DOHH2 (cell line): Measurements from ENCODE around the gene TRRAP.

ENCODE experiments used
- H3F3A ChIP-seq: fragments of 200-600 bp; sonication (generic), shearing (Covaris generic); 2 replicates; pipeline ENCODE4 v1.6.0; 2016; ENCODE audit warnings: antibody characterized with exemption, mild to moderate bottlenecking; ENCODE audit not compliant: control insufficient read depth, insufficient read depth
- H3K27ac ChIP-seq: fragments of 200-600 bp; sonication (generic); 2 replicates; pipeline ENCODE4 v1.5.1; 2014; ENCODE audit warnings: low read depth, mild to moderate bottlenecking, low read length, moderate library complexity
- H3K27me3 ChIP-seq: fragments of 200-600 bp; sonication (generic); 2 replicates; pipeline ENCODE4 v1.6.1; 2014; ENCODE audit warnings: mild to moderate bottlenecking, low read length, mixed read lengths; ENCODE audit not compliant: control insufficient read depth
- H3K36me3 ChIP-seq: fragments of 200-600 bp; sonication (generic); 2 replicates; pipeline ENCODE4 v1.6.1; 2014; ENCODE audit warnings: mild to moderate bottlenecking, low read length, moderate library complexity, mixed read lengths; ENCODE audit not compliant: control insufficient read depth
- H3K4me1 ChIP-seq: fragments of 200-600 bp; sonication (generic); 2 replicates; pipeline ENCODE4 v1.6.1; 2014; ENCODE audit warnings: mild to moderate bottlenecking, low read length, mixed read lengths; ENCODE audit not compliant: control insufficient read depth
- H3K4me2 ChIP-seq: fragments of 200-600 bp; sonication (generic); 2 replicates; pipeline ENCODE4 v1.6.0; 2014; ENCODE audit warnings: mild to moderate bottlenecking, low read length, moderate library complexity
- H3K4me3 ChIP-seq: fragments of 200-600 bp; sonication (generic); 2 replicates; pipeline ENCODE4 v1.5.1; 2014; ENCODE audit warnings: mild to moderate bottlenecking, low read length, mixed read lengths
- H3K79me2 ChIP-seq: fragments of 200-600 bp; sonication (generic); 2 replicates; pipeline ENCODE4 v1.6.1; 2014; ENCODE audit warnings: mild to moderate bottlenecking, low read length, mixed read lengths; ENCODE audit not compliant: control insufficient read depth
- H3K9me2 ChIP-seq: fragments of 200-600 bp; sonication (generic); replicated peaks from 2 replicates; pipeline ENCODE4 v1.6.1; 2014; ENCODE audit warnings: mild to moderate bottlenecking, low read length, mixed read lengths; ENCODE audit not compliant: control insufficient read depth
- H3K9me3 ChIP-seq: fragments of 200-600 bp; sonication (generic); 2 replicates; pipeline ENCODE4 v1.6.1; 2014; ENCODE audit warnings: antibody characterized with exemption, low read length, mixed read lengths; ENCODE audit not compliant: control insufficient read depth, insufficient read depth
- H4K20me1 ChIP-seq: fragments of 200-600 bp; sonication (generic); 2 replicates; pipeline ENCODE4 v1.6.0; 2014; ENCODE audit warnings: low read depth, mild to moderate bottlenecking, antibody characterized with exemption, low read length, moderate library complexity; ENCODE audit not compliant: control insufficient read depth, insufficient read depth
- CTCF ChIP-seq: fragments of 200-600 bp; sonication (generic); IDR thresholded peaks from one replicate; pipeline ENCODE4 v1.5.1; 2014; ENCODE audit warnings: antibody characterized with exemption, mild to moderate bottlenecking, low read depth, low read length; ENCODE audit not compliant: poor library complexity, severe bottlenecking
- EZH2phosphoT487 ChIP-seq: fragments of 200-600 bp; sonication (generic); IDR thresholded peaks from 2 replicates; pipeline ENCODE4 v1.6.1; 2017; ENCODE audit warnings: borderline replicate concordance, mild to moderate bottlenecking, antibody characterized with exemption, low read length, moderate library complexity, mixed read lengths

The TRRAP gene

GRCh38 chr7:99008181-99008631 lies 129.9 kb downstream of the TRRAP start:
- Histone ChIP-seq H3K9me3 (no peaks in the 10 kb centered on the region), H3K4me3 (no peak overlapping the region), H3K27me3 (no peaks in the 10 kb centered on the region), H3K27ac (no peak overlapping the region), H3K79me2 (no peaks in the 10 kb centered on the region), H3F3A (no peaks in the 10 kb centered on the region), H3K36me3 (peaks cover 81% of the 10 kb centered on the region), H3K4me2 (no peak overlapping the region), H3K9me2 (no peaks in the 10 kb centered on the region), H4K20me1 (no peaks in the 10 kb centered on the region), H3K4me1 (0 out of 2 replicates have a peak, but pooled peaks cover 7% of the 10 kb centered on the region)
- TF ChIP-seq CTCF (no peak), EZH2phosphoT487 (no peak)

GRCh38 chr7:99008921-99009530 lies 130.7 kb downstream of the TRRAP start:
- TF ChIP-seq CTCF (no peak), EZH2phosphoT487 (no peak)
- H3F3A ChIP-seq: no peaks in the 10 kb centered on the region

GRCh38 chr7:99010281-99010680 lies 131.9 kb downstream of the TRRAP start:
- Histone ChIP-seq H3K27me3 (no peaks in the 10 kb centered on the region), H3K4me2 (no peak overlapping the region), H4K20me1 (no peaks in the 10 kb centered on the region), H3K4me1 (0 out of 2 replicates have a peak, but pooled peaks cover 4% of the 10 kb centered on the region), H3K79me2 (no peaks in the 10 kb centered on the region), H3K9me3 (no peaks in the 10 kb centered on the region), H3K27ac (no peak overlapping the region), H3F3A (no peaks in the 10 kb centered on the region), H3K36me3 (peaks cover 87% of the 10 kb centered on the region), H3K9me2 (no peaks in the 10 kb centered on the region), H3K4me3 (no peak overlapping the region)
- no peak for TF ChIP-seq EZH2phosphoT487

More at GRCh38 chr7:99008921-99009530, 130.7 kb downstream of the TRRAP start:
- no peak overlapping the region for H3K4me2 ChIP-seq
- H3K9me2 ChIP-seq: no peaks in the 10 kb centered on the region
- 0 out of 2 replicates have a peak, but pooled peaks cover 7% of the 10 kb centered on the region for H3K4me1 ChIP-seq
- peaks cover 87% of the 10 kb centered on the region for H3K36me3 ChIP-seq
- no peaks in the 10 kb centered on the region for H3K9me3 ChIP-seq
- H4K20me1 ChIP-seq: no peaks in the 10 kb centered on the region
- H3K4me3 ChIP-seq: no peak overlapping the region
- no peak overlapping the region for H3K27ac ChIP-seq
- no peaks in the 10 kb centered on the region for H3K27me3 ChIP-seq
- H3K79me2 ChIP-seq: no peaks in the 10 kb centered on the region

- no peak overlapping the region for H3K4me2 ChIP-seq
- H3K79me2 ChIP-seq: no peaks in the 10 kb centered on the region; the same call in 1 of the 2 replicates
- H3K36me3 ChIP-seq: peaks cover 85% of the 10 kb centered on the region
- H3F3A ChIP-seq: no peaks in the 10 kb centered on the region
- H3K4me3 ChIP-seq: no peak overlapping the region
- no peaks in the 10 kb centered on the region for H3K27me3 ChIP-seq
- H4K20me1 ChIP-seq: no peaks in the 10 kb centered on the region
- H3K9me3 ChIP-seq: no peaks in the 10 kb centered on the region
- no peaks in the 10 kb centered on the region for H3K4me1 ChIP-seq
- H3K27ac ChIP-seq: no peak overlapping the region
- TF ChIP-seq EZH2phosphoT487 (no peak), CTCF (no peak)
- H3K9me2 ChIP-seq: no peaks in the 10 kb centered on the region
These were observed 133.0 kb downstream of the TRRAP start for GRCh38 chr7:99011341-99011705.
